Osteocyte (in vitro differentiated cells): ENCODE results near the gene HENMT1. TPM values are rescaled to one million over a fixed set of nuclear protein-coding genes. Genes with fewer than 3 reads are reported as not detected.
"Not testable (repeated sequence)": the region's sequence is repeated elsewhere in the genome, so short reads cannot be mapped to it uniquely, and the experiment has no call there.

ENCODE experiments used
- DNase-seq: peaks from one replicate; pipeline ENCODE4 v3.0.0; 2021; ENCODE audit warnings: mixed read lengths; ENCODE audit not compliant: unreplicated experiment; ENCODE audit errors: extremely low spot score
- H3K27ac Mint-ChIP-seq: one replicate; pipeline ENCODE4 v1.8.0; 2021; ENCODE audit warnings: mild to moderate bottlenecking, mixed read lengths; ENCODE audit not compliant: unreplicated experiment
- H3K27me3 Mint-ChIP-seq: one replicate; pipeline ENCODE4 v1.8.0; 2021; ENCODE audit warnings: mixed read lengths; ENCODE audit not compliant: unreplicated experiment
- H3K36me3 Mint-ChIP-seq: one replicate; pipeline ENCODE4 v1.8.0; 2021; ENCODE audit warnings: mixed read lengths; ENCODE audit not compliant: unreplicated experiment
- H3K4me1 Mint-ChIP-seq: one replicate; pipeline ENCODE4 v1.8.0; 2021; ENCODE audit warnings: mixed read lengths; ENCODE audit not compliant: unreplicated experiment
- H3K4me3 Mint-ChIP-seq: one replicate; pipeline ENCODE4 v1.8.0; 2021; ENCODE audit warnings: mild to moderate bottlenecking, moderate library complexity, mixed read lengths; ENCODE audit not compliant: unreplicated experiment
- H3K9me3 Mint-ChIP-seq: one replicate; pipeline ENCODE4 v1.8.0; 2021; ENCODE audit warnings: mixed read lengths; ENCODE audit not compliant: unreplicated experiment
- CTCF ChIP-seq: fragments of 200-600 bp; sonication (generic); IDR thresholded peaks from 2 replicates; pipeline ENCODE4 v1.5.0; 2021; ENCODE audit warnings: antibody characterized with exemption, mild to moderate bottlenecking, moderate library complexity
- total RNA-seq: library from RNA; stranded (reverse); gene quantifications from 2 replicates; pipeline ENCODE4 v1.2.1, GENCODE V29; 2021

The HENMT1 gene
- total RNA-seq, 1 donor from 2014 or later: 7.2 TPM

GRCh38 chr1:108668777-108669176 is 7.9 kb upstream of the HENMT1 start:
- no peaks in the 10 kb centered on the region for H3K36me3 Mint-ChIP-seq
- peaks cover 20% of the 10 kb centered on the region for H3K27me3 Mint-ChIP-seq
- H3K9me3 Mint-ChIP-seq: no peaks in the 10 kb centered on the region
- peaks cover 5% of the 10 kb centered on the region for H3K4me1 Mint-ChIP-seq
- H3K4me3 Mint-ChIP-seq: no peak overlapping the region
- H3K27ac Mint-ChIP-seq: no peak overlapping the region
- no peak for TF ChIP-seq CTCF
- DNase-seq: no peak

GRCh38 chr1:108667422-108667821 is 6.5 kb upstream of the HENMT1 start:
- not testable (repeated sequence) for H3K4me1 Mint-ChIP-seq, H3K36me3 Mint-ChIP-seq, H3K27ac Mint-ChIP-seq, H3K27me3 Mint-ChIP-seq, H3K9me3 Mint-ChIP-seq, DNase-seq, H3K4me3 Mint-ChIP-seq

- TF ChIP-seq CTCF: no peak
- H3K4me3 Mint-ChIP-seq: no peak overlapping the region
- H3K27me3 Mint-ChIP-seq: no peaks in the 10 kb centered on the region
- peaks cover 10% of the 10 kb centered on the region for H3K4me1 Mint-ChIP-seq
- H3K36me3 Mint-ChIP-seq: no peaks in the 10 kb centered on the region
- H3K27ac Mint-ChIP-seq: no peak overlapping the region
- no peaks in the 10 kb centered on the region for H3K9me3 Mint-ChIP-seq
- DNase-seq: no peak
Measured at GRCh38 chr1:108665771-108666170, 4.9 kb upstream of the HENMT1 start.

- no peak for DNase-seq
- peaks cover 7% of the 10 kb centered on the region for H3K4me1 Mint-ChIP-seq
- TF ChIP-seq CTCF: no peak
Measured at GRCh38 chr1:108665067-108665466, 4.2 kb upstream of the HENMT1 start.

GRCh38 chr1:108664481-108664880 is 3.6 kb upstream of the HENMT1 start:
- Mint-ChIP-seq H3K27me3 (no peaks in the 10 kb centered on the region), H3K27ac (no peak overlapping the region), H3K4me3 (no peak overlapping the region), H3K9me3 (no peaks in the 10 kb centered on the region), H3K36me3 (peaks cover 4% of the 10 kb centered on the region), H3K4me1 (peaks cover 5% of the 10 kb centered on the region)
- no peak for DNase-seq
- no peak for TF ChIP-seq CTCF

More at GRCh38 chr1:108665067-108665466, 4.2 kb upstream of the HENMT1 start:
- no peaks in the 10 kb centered on the region for H3K9me3 Mint-ChIP-seq
- H3K27ac Mint-ChIP-seq: no peak overlapping the region
- no peak overlapping the region for H3K4me3 Mint-ChIP-seq
- no peaks in the 10 kb centered on the region for H3K27me3 Mint-ChIP-seq
- H3K36me3 Mint-ChIP-seq: peaks cover 2% of the 10 kb centered on the region

GRCh38 chr1:108663074-108663473 is 2.2 kb upstream of the HENMT1 start:
- no peak for TF ChIP-seq CTCF
- Mint-ChIP-seq H3K27me3 (no peaks in the 10 kb centered on the region), H3K4me3 (no peak overlapping the region), H3K27ac (no peak overlapping the region), H3K36me3 (peaks cover 4% of the 10 kb centered on the region), H3K9me3 (no peaks in the 10 kb centered on the region), H3K4me1 (peaks cover 5% of the 10 kb centered on the region)
- DNase-seq: no peak
